GM12874 (cell line): ENCODE measurements around the gene EVC2.

Source experiments
- CTCF ChIP-seq: IDR thresholded peaks from 2 replicates; pipeline ENCODE4 v1.5.1; 2011; ENCODE audit warnings: low read depth, mild to moderate bottlenecking, control low read depth, low read length, moderate library complexity; ENCODE audit not compliant: insufficient read depth

EVC2 gene

GRCh38 chr4:5689065-5689464, 19.3 kb downstream of the EVC2 start:
- no peak for TF ChIP-seq CTCF

GRCh38 chr4:5686338-5686737, 22.0 kb downstream of the EVC2 start:
- no peak for TF ChIP-seq CTCF

- no peak for TF ChIP-seq CTCF
These were observed 23.1 kb downstream of the EVC2 start for GRCh38 chr4:5685296-5685695.

GRCh38 chr4:5683566-5683965, 24.8 kb downstream of the EVC2 start:
- no peak for TF ChIP-seq CTCF

- no peak for TF ChIP-seq CTCF
These were observed 29.4 kb downstream of the EVC2 start for GRCh38 chr4:5678977-5679376.

- TF ChIP-seq CTCF = no peak
These were observed 31.6 kb downstream of the EVC2 start for GRCh38 chr4:5676763-5677162.

GRCh38 chr4:5666741-5667140, 41.6 kb downstream of the EVC2 start:
- TF ChIP-seq CTCF = no peak

- TF ChIP-seq CTCF = no peak
These were observed 43.6 kb downstream of the EVC2 start for GRCh38 chr4:5664778-5665177.
